Fibroblast of skin of right biceps (primary cell): ENCODE results near the gene PGRMC2.
"Not testable (repeated sequence)": the region's sequence is repeated elsewhere in the genome, so short reads cannot be mapped to it uniquely, and the experiment has no call there.

Experiments
- DNase-seq: peaks from one replicate; pipeline ENCODE4 v3.0.0-alpha.2; 2013

The PGRMC2 gene

DNA sequence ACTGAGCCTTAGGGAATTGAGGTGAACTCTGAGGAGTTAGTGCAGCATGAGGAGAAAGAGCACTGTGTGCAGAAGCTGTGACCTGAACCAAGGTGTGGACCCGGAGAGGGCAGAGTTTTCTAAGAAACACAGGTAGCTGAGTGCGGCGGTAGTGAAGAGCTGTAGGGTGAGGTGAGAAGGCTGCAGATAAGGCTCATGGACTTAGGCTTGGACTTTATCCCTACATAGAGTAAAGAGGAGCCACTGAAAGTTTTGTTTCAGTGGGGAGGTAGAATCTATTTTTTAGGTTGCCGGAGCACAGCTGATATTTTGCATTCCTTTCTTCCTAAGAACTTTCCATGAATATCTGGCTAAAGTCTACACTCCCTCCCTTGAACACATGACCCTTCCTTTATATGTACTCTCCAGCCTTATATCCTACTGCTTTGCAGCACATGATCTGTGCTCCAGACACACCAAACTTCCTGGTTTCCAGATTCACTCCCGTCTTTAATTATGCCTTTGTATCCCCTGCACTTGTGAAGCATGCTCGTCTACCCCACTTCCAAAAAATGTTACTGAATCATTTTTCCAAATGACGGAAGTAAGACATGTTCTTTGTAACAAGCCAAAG, 10.6 kb upstream of the PGRMC2 start:
- no peak for DNase-seq

DNA sequence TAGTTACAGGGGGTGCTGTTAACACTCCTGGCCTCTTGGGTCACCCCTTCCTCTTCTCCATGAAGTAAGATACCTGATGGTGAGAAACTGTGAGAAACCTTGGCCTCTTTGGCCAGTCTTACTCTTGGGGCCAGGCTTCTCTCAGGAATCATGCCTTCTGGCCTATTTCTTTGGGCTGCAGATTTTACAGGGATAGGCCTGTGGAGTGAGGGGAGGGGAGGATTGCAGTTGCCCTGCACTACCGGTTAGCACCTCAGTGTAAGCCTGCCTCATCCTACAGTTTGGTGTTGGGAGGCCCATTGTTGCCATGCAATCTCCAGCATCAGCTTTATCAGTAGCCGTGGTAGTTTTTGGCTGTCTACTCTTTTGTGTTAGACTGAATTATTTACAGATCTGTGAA, 7.6 kb upstream of the PGRMC2 start:
- no peak for DNase-seq

- no peak for DNase-seq
Measured at GRCh38 chr4:128294464-128294863, 6.9 kb upstream of the PGRMC2 start.

DNA sequence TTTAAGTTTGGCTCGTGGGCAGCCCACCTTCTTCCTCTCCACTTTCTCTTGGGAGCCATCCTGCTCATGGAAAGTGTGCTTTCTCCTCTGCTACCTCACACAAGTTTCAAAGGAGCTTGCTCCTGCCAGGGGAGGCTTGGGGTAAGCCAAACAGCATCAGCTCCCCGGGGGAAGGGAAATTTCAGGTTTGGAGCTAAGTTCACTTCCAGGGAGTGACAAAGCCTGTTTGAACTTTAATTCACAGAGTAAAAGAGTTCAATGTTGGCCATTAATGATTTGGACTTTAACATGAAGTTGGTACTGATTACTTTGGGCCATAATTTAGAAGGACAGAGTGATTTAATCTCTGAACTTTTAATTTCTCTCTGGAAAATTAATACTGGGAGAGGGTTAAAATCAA, 4.7 kb upstream of the PGRMC2 start:
- DNase-seq = no peak

- DNase-seq = no peak
Measured at GRCh38 chr4:128291096-128291495, 3.5 kb upstream of the PGRMC2 start.

GRCh38 chr4:128290526-128290925, 2.9 kb upstream of the PGRMC2 start:
- no peak for DNase-seq

DNA sequence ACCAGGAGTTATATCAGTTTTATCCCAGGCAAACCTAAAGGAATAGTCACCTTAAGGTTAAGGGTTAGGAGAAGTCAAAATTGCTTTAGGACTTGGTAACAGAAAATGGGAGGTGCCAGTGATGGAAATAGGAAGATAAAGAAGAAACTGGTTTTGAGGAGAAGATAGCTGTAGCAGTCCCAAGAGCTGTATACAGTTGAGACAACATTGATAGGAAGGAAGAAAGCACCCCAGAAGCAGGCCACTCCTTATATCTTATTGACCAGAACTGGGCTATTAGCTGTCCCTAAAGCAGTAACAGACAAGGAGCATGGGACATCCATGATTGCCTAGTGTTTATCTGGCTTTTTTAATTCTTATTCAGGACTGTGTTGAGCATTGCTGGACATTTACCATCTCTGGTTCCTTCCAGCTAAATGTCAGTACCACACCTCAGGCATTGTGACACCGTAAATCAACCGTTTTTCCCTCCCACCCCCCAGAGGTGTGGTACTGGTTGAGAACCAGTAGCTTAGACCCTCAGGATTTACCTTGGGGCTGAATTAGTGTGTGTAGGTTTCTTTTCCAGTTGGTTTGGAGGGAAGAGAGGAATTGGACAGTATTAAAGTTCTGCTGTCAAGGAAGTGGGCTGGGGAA, 2.0 kb upstream of the PGRMC2 start:
- DNase-seq = no peak

GRCh38 chr4:128288689-128289106, 1.1 kb upstream of the PGRMC2 start:
- peak; percentile 36 for DNase-seq

GRCh38 chr4:128287871-128288688, 467 bp upstream of the PGRMC2 start:
- DNase-seq = peak; percentile 100

GRCh38 chr4:128286474-128287058, 1.0 kb downstream of the PGRMC2 start:
- peak; percentile 59 for DNase-seq

DNA sequence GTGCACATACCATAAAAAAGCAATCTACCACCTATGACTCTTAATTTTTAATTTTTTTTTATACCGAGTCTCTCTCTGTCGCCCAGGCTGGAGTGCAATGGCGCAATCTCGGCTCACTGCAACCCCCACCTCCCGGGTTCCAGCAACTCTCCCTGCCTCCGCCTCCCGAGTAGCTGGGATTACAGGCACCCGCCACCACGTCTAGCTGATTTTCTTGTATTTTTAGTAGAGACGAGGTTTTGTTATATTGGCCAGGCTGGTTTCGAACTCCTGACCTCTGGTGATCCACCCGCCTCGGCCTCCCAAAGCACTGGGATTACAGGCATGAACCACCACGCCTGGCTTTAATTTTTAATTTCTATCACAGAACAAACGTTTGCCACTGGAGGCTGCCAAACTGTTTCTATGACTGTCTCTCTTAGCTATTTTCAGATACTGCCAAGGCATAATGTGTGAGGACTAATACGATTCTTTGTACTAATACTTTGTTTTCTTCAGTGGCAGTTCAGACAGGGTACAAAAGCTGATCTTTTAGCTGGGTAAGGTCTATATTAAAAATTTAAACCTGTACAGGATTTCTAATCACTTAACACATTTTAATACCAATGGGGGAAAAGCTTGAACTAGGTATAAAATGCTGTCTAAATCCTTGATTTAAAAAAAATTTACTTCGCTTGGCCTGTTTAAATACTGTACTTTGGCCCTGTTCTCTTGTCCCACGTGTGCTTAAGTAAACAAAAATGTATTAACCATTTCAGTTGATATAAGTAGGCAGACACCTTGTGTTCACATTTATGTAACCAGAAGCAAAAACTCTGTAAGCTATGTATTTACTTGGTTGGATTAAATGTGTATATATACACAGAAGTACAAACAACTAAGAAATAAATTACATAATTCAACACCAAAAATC, 2.3 kb downstream of the PGRMC2 start:
- peak; percentile 53 for DNase-seq

DNA sequence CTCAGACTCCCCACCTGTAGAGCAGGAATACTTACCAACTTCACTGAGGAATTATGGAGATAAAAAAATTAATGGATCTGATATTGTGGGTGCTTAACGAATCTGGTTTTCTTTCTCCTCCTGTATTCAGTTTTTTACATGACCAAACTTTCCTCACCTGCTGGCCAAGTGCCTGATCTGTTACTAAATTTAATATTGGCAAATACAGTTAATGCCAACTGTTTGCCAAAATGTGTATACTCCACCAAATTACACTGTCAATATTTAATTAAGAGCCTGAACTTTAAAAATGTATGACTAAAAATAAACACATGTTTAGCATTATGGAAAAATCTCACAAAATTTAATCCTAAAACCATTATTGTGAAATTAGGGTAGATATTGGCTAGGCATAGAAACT, 3.3 kb downstream of the PGRMC2 start:
- DNase-seq = no peak

DNA sequence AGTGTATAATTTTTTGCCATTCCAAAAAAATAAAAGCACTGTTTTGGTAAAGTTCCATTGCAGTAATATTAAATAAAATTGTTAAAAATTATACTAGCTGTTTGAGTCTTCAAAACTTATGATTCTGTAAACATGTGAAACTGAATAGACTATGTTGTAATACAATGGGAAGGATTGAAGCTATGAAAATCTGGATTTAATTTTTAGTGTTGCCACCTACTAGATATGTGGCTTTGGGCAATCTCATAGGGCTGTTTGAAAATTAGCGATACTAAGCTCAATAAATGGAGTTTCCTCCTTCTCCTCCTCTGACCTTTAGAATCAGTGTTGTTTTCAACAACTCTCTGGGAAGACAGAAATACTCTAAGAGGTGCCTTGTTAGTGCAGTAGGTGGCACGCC, 4.5 kb downstream of the PGRMC2 start:
- DNase-seq = no peak

DNA sequence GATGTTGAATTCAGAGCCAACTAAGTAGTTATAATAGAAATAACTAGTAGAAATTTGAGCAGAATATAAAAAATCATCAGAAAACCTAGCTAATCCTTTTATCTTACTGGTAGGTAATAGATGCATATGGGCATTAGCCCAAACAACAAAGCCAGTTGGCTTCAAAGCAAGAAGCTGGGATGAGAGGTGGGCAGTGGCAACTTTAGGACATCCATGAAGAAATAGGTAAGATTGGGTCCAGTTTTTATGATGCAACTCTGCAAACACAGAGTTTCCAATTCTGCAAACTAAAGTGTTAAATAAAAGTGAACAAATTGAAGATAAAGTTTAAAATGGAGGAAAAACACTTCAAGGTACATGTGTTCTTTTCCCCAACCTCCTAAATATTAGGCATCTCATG, 5.1 kb downstream of the PGRMC2 start:
- no peak for DNase-seq

GRCh38 chr4:128281354-128281753, 6.3 kb downstream of the PGRMC2 start:
- DNase-seq = no peak

GRCh38 chr4:128279624-128280225, 7.9 kb downstream of the PGRMC2 start:
- DNase-seq = no peak

- DNase-seq = no peak
Measured at GRCh38 chr4:128277856-128278255, 9.8 kb downstream of the PGRMC2 start.

- DNase-seq = peak; percentile 85
Measured at GRCh38 chr4:128275346-128275745, 12.3 kb downstream of the PGRMC2 start.

DNA sequence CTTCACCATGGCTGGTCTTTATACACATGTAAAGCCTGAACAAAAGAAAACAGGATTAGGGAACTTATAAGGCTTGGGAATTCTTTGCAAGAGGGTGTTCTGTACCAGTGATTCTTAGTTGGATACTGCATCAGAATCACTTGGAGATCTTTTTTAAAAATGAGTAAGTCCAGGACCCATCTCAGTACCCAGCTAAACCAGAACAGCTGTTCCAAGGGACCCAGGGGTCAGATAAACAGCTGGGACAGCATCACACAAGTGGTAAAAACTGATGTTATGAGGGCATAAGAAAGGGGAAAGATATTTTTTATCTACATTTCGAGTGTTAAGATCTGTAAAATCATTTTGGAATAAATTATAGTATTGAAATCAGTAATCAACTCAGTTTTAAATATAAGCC, 16.1 kb downstream of the PGRMC2 start:
- DNase-seq = no peak

- no peak for DNase-seq
Measured at GRCh38 chr4:128268970-128269369, 18.6 kb downstream of the PGRMC2 start.

GRCh38 chr4:128267745-128268144, 19.9 kb downstream of the PGRMC2 start:
- no peak for DNase-seq

DNA sequence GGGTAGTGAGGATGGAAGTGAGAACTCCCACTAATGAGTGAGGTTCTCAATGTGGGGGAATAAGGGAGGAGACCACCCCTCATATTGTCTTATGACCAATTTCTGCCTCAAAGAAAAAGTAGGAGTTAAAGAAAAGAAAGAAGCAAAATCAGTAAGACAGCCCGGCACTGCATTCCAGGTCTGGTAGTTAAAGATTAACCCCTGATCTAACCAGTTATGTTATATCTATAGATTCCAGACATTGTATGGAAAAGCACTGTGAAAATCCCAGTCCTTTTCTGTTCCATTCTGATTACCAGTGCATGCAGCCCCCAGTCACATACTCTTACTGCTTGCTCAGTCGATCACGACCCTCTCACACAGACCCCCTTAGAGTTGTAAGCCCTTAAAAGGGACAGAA, 20.4 kb downstream of the PGRMC2 start:
- not testable (repeated sequence) for DNase-seq
